ENCODE data around the gene UBASH3B.

UBASH3B gene

GRCh38 chr11:122690384-122690783 lies 34.9 kb downstream of the UBASH3B start:
- Histone ChIP-seq H3K9me2 (replicated peaks; ENCODE audit: insufficient read depth, low read length) (no peaks in the 10 kb centered on the region), H3K27me3 (replicated peaks; ENCODE audit: insufficient read depth, low read length) (no peaks in the 10 kb centered on the region), H3K79me2 (ENCODE audit: low read length) (no peaks in the 10 kb centered on the region), H4K20me1 (ENCODE audit: insufficient read depth, low read length) (no peaks in the 10 kb centered on the region), H3K4me2 (ENCODE audit: low read depth, low read length) (no peak overlapping the region), H3K4me1 (ENCODE audit: low read length) (no peaks in the 10 kb centered on the region), H2AFZ (ENCODE audit: low read length) (no peak overlapping the region), H3K27ac (ENCODE audit: low read length) (no peak overlapping the region), H3K9me3 (replicated peaks; ENCODE audit: insufficient read depth, low read length) (no peaks in the 10 kb centered on the region), H3F3A (ENCODE audit: insufficient read depth, low read length) (no peaks in the 10 kb centered on the region), H3K36me3 (replicated peaks; ENCODE audit: insufficient read depth, low read length) (no peaks in the 10 kb centered on the region), H3K9ac (ENCODE audit: low read length) (no peak overlapping the region), H3K4me3 (ENCODE audit: low read length) (no peak overlapping the region)
- TF ChIP-seq, protein P1, sequence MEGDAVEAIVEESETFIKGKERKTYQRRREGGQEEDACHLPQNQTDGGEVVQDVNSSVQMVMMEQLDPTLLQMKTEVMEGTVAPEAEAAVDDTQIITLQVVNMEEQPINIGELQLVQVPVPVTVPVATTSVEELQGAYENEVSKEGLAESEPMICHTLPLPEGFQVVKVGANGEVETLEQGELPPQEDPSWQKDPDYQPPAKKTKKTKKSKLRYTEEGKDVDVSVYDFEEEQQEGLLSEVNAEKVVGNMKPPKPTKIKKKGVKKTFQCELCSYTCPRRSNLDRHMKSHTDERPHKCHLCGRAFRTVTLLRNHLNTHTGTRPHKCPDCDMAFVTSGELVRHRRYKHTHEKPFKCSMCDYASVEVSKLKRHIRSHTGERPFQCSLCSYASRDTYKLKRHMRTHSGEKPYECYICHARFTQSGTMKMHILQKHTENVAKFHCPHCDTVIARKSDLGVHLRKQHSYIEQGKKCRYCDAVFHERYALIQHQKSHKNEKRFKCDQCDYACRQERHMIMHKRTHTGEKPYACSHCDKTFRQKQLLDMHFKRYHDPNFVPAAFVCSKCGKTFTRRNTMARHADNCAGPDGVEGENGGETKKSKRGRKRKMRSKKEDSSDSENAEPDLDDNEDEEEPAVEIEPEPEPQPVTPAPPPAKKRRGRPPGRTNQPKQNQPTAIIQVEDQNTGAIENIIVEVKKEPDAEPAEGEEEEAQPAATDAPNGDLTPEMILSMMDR (IDR thresholded peaks at IDR 0.05; ENCODE audit: low read length) = no peak
- TF ChIP-seq EZH2phosphoT487 (IDR thresholded peaks at IDR 0.05; ENCODE audit: low read length) = no peak
- no peak for TF ChIP-seq EZH2 (optimal IDR thresholded peaks at IDR 0.05; ENCODE audit: low read depth, low read length)
- no peak for DNase-seq

DNA sequence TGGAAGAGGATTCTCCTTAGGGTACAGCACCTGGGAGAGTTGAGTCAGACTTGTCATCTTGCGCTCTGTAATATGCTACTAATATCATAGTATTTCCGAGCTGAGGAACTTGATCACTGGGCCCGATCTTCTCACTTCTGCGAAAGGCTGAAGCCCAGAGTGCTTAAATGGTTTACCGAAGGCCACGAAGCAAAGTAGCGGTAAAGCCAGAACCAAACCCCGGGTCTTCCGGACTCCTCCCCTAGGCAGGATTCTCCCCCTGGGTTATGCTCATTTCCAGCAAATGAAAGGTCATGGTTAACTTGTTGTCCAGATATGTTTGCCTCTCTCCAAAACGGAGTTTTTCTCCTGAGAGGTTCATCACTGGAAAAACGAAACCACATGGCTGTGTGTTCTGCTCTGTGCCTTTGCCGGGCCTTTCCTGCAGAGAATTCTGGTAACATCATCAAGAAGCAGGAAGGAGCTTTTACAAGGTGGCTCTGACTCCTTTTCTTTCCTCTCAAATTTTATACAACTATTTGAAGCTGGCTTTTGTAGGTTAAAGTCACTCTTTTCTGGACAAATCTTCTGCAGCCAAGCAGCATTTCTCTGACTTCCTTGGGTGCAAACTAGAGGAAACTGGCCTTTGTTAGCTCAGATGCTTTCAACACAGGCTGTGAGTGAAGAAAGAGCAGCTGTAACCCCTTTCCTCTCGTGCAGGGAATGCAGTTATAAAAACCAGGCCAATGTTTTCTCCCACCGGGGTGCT lies 35.5 kb downstream of the UBASH3B start:
- no peaks in the 10 kb centered on the region for H3F3A ChIP-seq (ENCODE audit: insufficient read depth, low read length)
- H2AFZ ChIP-seq (ENCODE audit: low read length) = no peak overlapping the region
- no peak overlapping the region for H3K9ac ChIP-seq (ENCODE audit: low read length)
- no peaks in the 10 kb centered on the region for H4K20me1 ChIP-seq (ENCODE audit: insufficient read depth, low read length)
- no peaks in the 10 kb centered on the region for H3K4me1 ChIP-seq (ENCODE audit: low read length)
- H3K27me3 ChIP-seq (replicated peaks; ENCODE audit: insufficient read depth, low read length) = no peaks in the 10 kb centered on the region
- H3K9me3 ChIP-seq (replicated peaks; ENCODE audit: insufficient read depth, low read length) = no peaks in the 10 kb centered on the region
- H3K4me2 ChIP-seq (ENCODE audit: low read depth, low read length) = no peak overlapping the region
- H3K4me3 ChIP-seq (ENCODE audit: low read length) = no peak overlapping the region
- H3K9me2 ChIP-seq (replicated peaks; ENCODE audit: insufficient read depth, low read length) = no peaks in the 10 kb centered on the region
- no peaks in the 10 kb centered on the region for H3K36me3 ChIP-seq (replicated peaks; ENCODE audit: insufficient read depth, low read length)
- no peaks in the 10 kb centered on the region for H3K79me2 ChIP-seq (ENCODE audit: low read length)
- TF ChIP-seq EZH2phosphoT487 (IDR thresholded peaks at IDR 0.05; ENCODE audit: low read length) = no peak
- TF ChIP-seq, protein P1 (IDR thresholded peaks at IDR 0.05; ENCODE audit: low read length) = no peak
- TF ChIP-seq EZH2 (optimal IDR thresholded peaks at IDR 0.05; ENCODE audit: low read depth, low read length) = no peak
- no peak for DNase-seq
- H3K27ac ChIP-seq (ENCODE audit: low read length) = no peak overlapping the region

DNA sequence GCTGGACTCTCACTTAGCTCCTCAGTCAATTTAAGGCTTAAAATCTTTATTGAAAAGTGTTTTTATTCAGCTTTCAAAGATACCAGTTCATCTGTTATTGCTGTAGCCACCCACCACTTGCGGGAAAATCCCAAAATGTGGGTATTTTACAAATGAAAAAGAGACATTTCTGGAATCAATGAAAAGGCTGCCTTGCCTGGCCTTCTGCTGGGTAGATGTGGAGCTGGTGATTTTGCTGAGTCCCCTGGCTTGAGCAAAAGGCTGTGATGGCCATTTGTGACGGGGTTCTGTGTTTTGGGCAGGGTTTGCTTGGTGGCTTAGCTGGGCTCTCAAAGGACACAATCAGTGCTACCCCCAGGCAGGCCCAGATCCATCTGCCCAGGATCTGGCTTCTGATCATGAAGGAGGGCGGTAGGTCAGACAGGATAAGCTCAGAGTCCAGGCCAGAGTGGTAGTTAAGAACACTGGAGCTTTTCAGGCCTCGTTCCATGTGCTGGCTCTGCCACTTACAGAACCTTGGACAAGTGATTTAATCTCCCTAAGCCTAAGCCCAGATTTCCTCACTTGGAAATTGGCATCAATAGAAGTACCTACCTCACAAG lies 36.1 kb downstream of the UBASH3B start:
- no peaks in the 10 kb centered on the region for H3F3A ChIP-seq (ENCODE audit: insufficient read depth, low read length)
- no peak overlapping the region for H3K4me2 ChIP-seq (ENCODE audit: low read depth, low read length)
- H3K9me2 ChIP-seq (replicated peaks; ENCODE audit: insufficient read depth, low read length) = no peaks in the 10 kb centered on the region
- no peak overlapping the region for H3K4me3 ChIP-seq (ENCODE audit: low read length)
- no peaks in the 10 kb centered on the region for H3K27me3 ChIP-seq (replicated peaks; ENCODE audit: insufficient read depth, low read length)
- DNase-seq = no peak
- no peaks in the 10 kb centered on the region for H3K79me2 ChIP-seq (ENCODE audit: low read length)
- TF ChIP-seq EZH2phosphoT487 (IDR thresholded peaks at IDR 0.05; ENCODE audit: low read length) (no peak), EZH2 (optimal IDR thresholded peaks at IDR 0.05; ENCODE audit: low read depth, low read length) (no peak)
- TF ChIP-seq, protein P1 (IDR thresholded peaks at IDR 0.05; ENCODE audit: low read length) = no peak
- no peaks in the 10 kb centered on the region for H4K20me1 ChIP-seq (ENCODE audit: insufficient read depth, low read length)
- no peaks in the 10 kb centered on the region for H3K36me3 ChIP-seq (replicated peaks; ENCODE audit: insufficient read depth, low read length)
- H3K27ac ChIP-seq (ENCODE audit: low read length) = no peak overlapping the region
- no peak overlapping the region for H2AFZ ChIP-seq (ENCODE audit: low read length)
- H3K9ac ChIP-seq (ENCODE audit: low read length) = no peak overlapping the region
- H3K4me1 ChIP-seq (ENCODE audit: low read length) = no peaks in the 10 kb centered on the region
- H3K9me3 ChIP-seq (replicated peaks; ENCODE audit: insufficient read depth, low read length) = no peaks in the 10 kb centered on the region

Data from MM.1S (cell line).